Thoracic aorta (tissue), 2 donors: ENCODE data around the gene IGF1R. TPM values are rescaled to one million over a fixed set of nuclear protein-coding genes. Genes with fewer than 3 reads are reported as not detected.
A peak's percentile ranks its signal among the peaks of the same experiment; 100 is the strongest.

Experiments
- ATAC-seq: fragments of 150-250 bp; one replicate; pipeline ENCODE4 v1.8.0; 2017; ENCODE audit warnings: low read depth; ENCODE audit not compliant: insufficient number of reproducible peaks, low FRiP score
- DNase-seq: peaks from one replicate; pipeline ENCODE4 v3.0.0-alpha.2; 2020; ENCODE audit warnings: low spot score
- H3K27ac ChIP-seq, 2 donors: fragments of 200-600 bp; sonication (generic); 1 replicate in 1 of 2; 2 replicates in 1 of 2; pipeline ENCODE4 v1.5.1; 2016; ENCODE audit warnings: mild to moderate bottlenecking in 2 of 2, moderate library complexity in 2 of 2
- H3K27me3 ChIP-seq: fragments of 200-600 bp; sonication (generic); replicated peaks from 2 replicates; pipeline ENCODE4 v1.6.0; 2016; ENCODE audit warnings: mild to moderate bottlenecking; ENCODE audit not compliant: insufficient read depth
- H3K36me3 ChIP-seq: fragments of 200-600 bp; sonication (generic); one replicate; pipeline ENCODE4 v1.5.1; 2016
- H3K4me1 ChIP-seq, 2 donors: fragments of 200-600 bp; sonication (generic); 1 replicate in 1 of 2; 2 replicates in 1 of 2; pipeline versions ENCODE4 v1.5.1 to v1.6.0; 2016; ENCODE audit warnings: low read depth in 2 of 2, mild to moderate bottlenecking in 1 of 2; ENCODE audit not compliant: control insufficient read depth in 1 of 2
- H3K4me3 ChIP-seq: fragments of 200-600 bp; sonication (generic); 2 replicates; pipeline ENCODE4 v1.5.1; 2016; ENCODE audit warnings: mild to moderate bottlenecking
- H3K9me3 ChIP-seq: fragments of 200-600 bp; sonication (generic); 2 replicates; pipeline ENCODE4 v1.5.1; 2016
- CTCF ChIP-seq: fragments of 200-600 bp; sonication (generic); IDR thresholded peaks from one replicate; pipeline ENCODE4 v1.5.1; 2019; ENCODE audit warnings: antibody characterized with exemption
- total RNA-seq, 2 donors: library from RNA; depleted of rRNA; stranded (reverse); fragments of >200 nt; gene quantifications; one replicate each; pipeline versions ENCODE4 v1.1.0 to v1.2.3, GENCODE V29; 2016

Gene IGF1R
- total RNA-seq, 2 donors from 2014 or later = 127 to 159 TPM

- H3K4me1 ChIP-seq = peaks cover 53 to 89% of the 10 kb centered on the region in 2 donors
- no peak for TF ChIP-seq CTCF
Observed at GRCh38 chr15:98853617-98854420, 205.5 kb downstream of the IGF1R start.

GRCh38 chr15:98854496-98854895 lies 206.2 kb downstream of the IGF1R start:
- H3K4me3 ChIP-seq = no peak overlapping the region
- DNase-seq (no peak), ATAC-seq (no peak)
- peaks cover 57 to 89% of the 10 kb centered on the region in 2 donors for H3K4me1 ChIP-seq
- TF ChIP-seq CTCF = no peak
- H3K36me3 ChIP-seq = no peaks in the 10 kb centered on the region
- H3K9me3 ChIP-seq = no peaks in the 10 kb centered on the region
- peak overlapping the region; percentile 85 to 92 for H3K27ac ChIP-seq
- no peaks in the 10 kb centered on the region for H3K27me3 ChIP-seq

More at GRCh38 chr15:98853617-98854420, 205.5 kb downstream of the IGF1R start:
- H3K27me3 ChIP-seq = no peaks in the 10 kb centered on the region
- no peaks in the 10 kb centered on the region for H3K36me3 ChIP-seq
- H3K4me3 ChIP-seq = peak overlapping the region; percentile 78
- H3K9me3 ChIP-seq = no peaks in the 10 kb centered on the region
- DNase-seq = no peak
- peak overlapping the region; percentile 85 to 92 for H3K27ac ChIP-seq
- ATAC-seq = no peak

- no peak overlapping the region for H3K4me3 ChIP-seq
- DNase-seq (no peak), ATAC-seq (no peak)
- no peaks in the 10 kb centered on the region for H3K36me3 ChIP-seq
- no peaks in the 10 kb centered on the region for H3K27me3 ChIP-seq
- H3K27ac ChIP-seq = peak overlapping the region; percentile 85 to 92
- TF ChIP-seq CTCF = no peak
- no peaks in the 10 kb centered on the region for H3K9me3 ChIP-seq
- H3K4me1 ChIP-seq = peaks cover 60 to 89% of the 10 kb centered on the region in 2 donors
Observed at GRCh38 chr15:98855067-98855814, 206.9 kb downstream of the IGF1R start.

GRCh38 chr15:98855815-98856531 lies 207.6 kb downstream of the IGF1R start:
- Histone ChIP-seq H3K27me3 (no peaks in the 10 kb centered on the region), H3K36me3 (no peaks in the 10 kb centered on the region), H3K27ac (peak overlapping the region; percentile 85 to 92), H3K4me1 (peaks cover 60 to 89% of the 10 kb centered on the region in 2 donors), H3K4me3 (no peak overlapping the region), H3K9me3 (no peaks in the 10 kb centered on the region)
- no peak for DNase-seq
- no peak for ATAC-seq
- no peak for TF ChIP-seq CTCF

DNA sequence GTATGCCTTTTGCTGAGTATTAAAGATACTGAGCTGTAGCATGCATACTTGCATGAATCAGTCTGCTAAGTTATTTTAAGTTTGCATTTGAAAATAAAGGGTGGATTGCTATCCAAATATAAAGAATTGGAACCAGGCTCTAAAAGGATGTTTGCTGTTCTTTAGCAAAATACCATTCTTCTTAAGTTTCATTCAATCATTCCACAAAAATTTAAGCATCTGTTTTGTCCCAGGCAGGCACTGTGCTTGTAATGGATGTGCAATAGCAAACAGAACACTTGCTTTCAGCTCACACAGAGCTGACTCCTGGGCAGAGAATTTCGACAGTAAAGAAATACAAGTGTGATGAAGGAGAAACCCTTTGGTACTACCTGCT lies 208.2 kb downstream of the IGF1R start:
- Histone ChIP-seq H3K4me3 (peak overlapping the region; percentile 0), H3K27me3 (no peaks in the 10 kb centered on the region), H3K4me1 (peaks cover 61 to 89% of the 10 kb centered on the region in 2 donors), H3K9me3 (no peaks in the 10 kb centered on the region), H3K36me3 (no peaks in the 10 kb centered on the region), H3K27ac (peak overlapping the region; percentile 85 to 92)
- DNase-seq (no peak), ATAC-seq (no peak)
- TF ChIP-seq CTCF = no peak
